Suprapubic skin (tissue), 4 donors: ENCODE data around the gene B4GALT5. TPM values are rescaled to one million over a fixed set of nuclear protein-coding genes. Genes with fewer than 3 reads are reported as not detected.

ENCODE experiments used
- DNase-seq, 2 donors: peaks; one replicate each; pipeline ENCODE4 v3.0.0-alpha.2; 2019; ENCODE audit warnings: low spot score in 2 of 2
- H3K27ac ChIP-seq: fragments of 200-600 bp; sonication (generic); one replicate; pipeline ENCODE4 v1.5.1; 2019
- H3K27me3 ChIP-seq: fragments of 200-600 bp; sonication (generic); one replicate; pipeline ENCODE4 v1.5.1; 2019
- H3K36me3 ChIP-seq: fragments of 200-600 bp; sonication (generic); one replicate; pipeline ENCODE4 v1.5.1; 2019
- H3K4me1 ChIP-seq: fragments of 200-600 bp; sonication (generic); one replicate; pipeline ENCODE4 v1.5.1; 2019
- H3K4me3 ChIP-seq: fragments of 200-600 bp; sonication (generic); one replicate; pipeline ENCODE4 v1.5.1; 2019; ENCODE audit warnings: mild to moderate bottlenecking
- H3K9me3 ChIP-seq: fragments of 200-600 bp; sonication (generic); one replicate; pipeline ENCODE4 v1.5.1; 2019
- CTCF ChIP-seq, 2 donors: fragments of 200-600 bp in 1 of 2; fragments of 450-650 bp in 1 of 2; sonication (generic) in 1 of 2; IDR thresholded peaks; one replicate each; pipeline ENCODE4 v1.5.1; 2016 to 2019; ENCODE audit warnings: antibody characterized with exemption in 2 of 2, mild to moderate bottlenecking in 1 of 2, moderate library complexity in 1 of 2
- EP300 ChIP-seq: sonication (generic); formaldehyde crosslinking; IDR thresholded peaks from one replicate; pipeline ENCODE4 v1.6.1; 2017; ENCODE audit warnings: antibody characterized with exemption
- POLR2A ChIP-seq, 2 donors: fragments of 450-650 bp; IDR thresholded peaks; one replicate each; pipeline ENCODE4 v1.6.1; 2017; ENCODE audit warnings: antibody characterized with exemption in 2 of 2, mild to moderate bottlenecking in 2 of 2, moderate library complexity in 2 of 2
- POLR2AphosphoS5 ChIP-seq, 3 donors: sonication (generic); formaldehyde crosslinking; IDR thresholded peaks; one replicate each; pipeline ENCODE4 v1.6.1; 2017; ENCODE audit warnings: antibody characterized with exemption in 3 of 3
- WGBS: methylation state at CpG from one replicate; pipeline ENCODE4 v1.1.5; 2018; 5-methylcytosine and 5-hydroxymethylcytosine counted together
- total RNA-seq, 4 donors: library from RNA; depleted of rRNA; stranded (reverse); fragments of >200 nt; gene quantifications; one replicate each; pipeline ENCODE4 v1.1.0, GENCODE V29; 2016

The B4GALT5 gene
- total RNA-seq, 4 donors from 2014 or later, result 8.8 to 12.7 (median 10.1) TPM

- peaks cover 12% of the 10 kb centered on the region for H3K4me1 ChIP-seq
- no peak for DNase-seq
- no peaks in the 10 kb centered on the region for H3K9me3 ChIP-seq
- no peak for TF ChIP-seq POLR2A (IDR thresholded peaks at IDR 0.05)
- no peak for TF ChIP-seq CTCF (IDR thresholded peaks at IDR 0.05)
- TF ChIP-seq POLR2AphosphoS5 (IDR thresholded peaks at IDR 0.05), result no peak
- TF ChIP-seq EP300, result no peak
- H3K27ac ChIP-seq, result no peak overlapping the region
- no peaks in the 10 kb centered on the region for H3K36me3 ChIP-seq
- no peak overlapping the region for H3K4me3 ChIP-seq
- WGBS, result 76% methylated on average over 12 of the region's 12 CpGs
- no peaks in the 10 kb centered on the region for H3K27me3 ChIP-seq
Observed at GRCh38 chr20:49668181-49668877, 45.3 kb downstream of the B4GALT5 start.

- no peaks in the 10 kb centered on the region for H3K9me3 ChIP-seq
- DNase-seq, result no peak
- H3K27ac ChIP-seq, result no peak overlapping the region
- WGBS, result 76% methylated on average over 3 of the region's 3 CpGs
- H3K36me3 ChIP-seq, result no peaks in the 10 kb centered on the region
- peaks cover 11% of the 10 kb centered on the region for H3K4me1 ChIP-seq
- H3K27me3 ChIP-seq, result no peaks in the 10 kb centered on the region
- TF ChIP-seq POLR2A (IDR thresholded peaks at IDR 0.05), result no peak
- TF ChIP-seq POLR2AphosphoS5 (IDR thresholded peaks at IDR 0.05), result no peak
- no peak for TF ChIP-seq CTCF (IDR thresholded peaks at IDR 0.05)
- TF ChIP-seq EP300, result no peak
- no peak overlapping the region for H3K4me3 ChIP-seq
Observed at GRCh38 chr20:49666911-49667310, 46.8 kb downstream of the B4GALT5 start.

GRCh38 chr20:49665796-49666195 is 47.9 kb downstream of the B4GALT5 start:
- no peaks in the 10 kb centered on the region for H3K27me3 ChIP-seq
- H3K36me3 ChIP-seq, result no peaks in the 10 kb centered on the region
- no peak for DNase-seq
- WGBS, result 94% methylated on average over 7 of the region's 7 CpGs
- no peaks in the 10 kb centered on the region for H3K9me3 ChIP-seq
- H3K27ac ChIP-seq, result no peak overlapping the region
- H3K4me3 ChIP-seq, result no peak overlapping the region
- peaks cover 8% of the 10 kb centered on the region for H3K4me1 ChIP-seq
- no peak for TF ChIP-seq POLR2AphosphoS5 (IDR thresholded peaks at IDR 0.05)
- no peak for TF ChIP-seq EP300
- no peak for TF ChIP-seq CTCF (IDR thresholded peaks at IDR 0.05)

- TF ChIP-seq POLR2AphosphoS5 (IDR thresholded peaks at IDR 0.05) (no peak), POLR2A (IDR thresholded peaks at IDR 0.05) (no peak), EP300 (no peak), CTCF (IDR thresholded peaks at IDR 0.05) (no peak)
- Histone ChIP-seq H3K4me3 (no peak overlapping the region), H3K36me3 (no peaks in the 10 kb centered on the region), H3K4me1 (peaks cover 8% of the 10 kb centered on the region), H3K27me3 (no peaks in the 10 kb centered on the region), H3K9me3 (no peaks in the 10 kb centered on the region), H3K27ac (no peak overlapping the region)
- WGBS, result 96% methylated on average over 3 of the region's 3 CpGs
- no peak for DNase-seq
Observed at GRCh38 chr20:49664612-49665313, 48.9 kb downstream of the B4GALT5 start.

- TF ChIP-seq POLR2A (IDR thresholded peaks at IDR 0.05) (no peak), EP300 (no peak), CTCF (IDR thresholded peaks at IDR 0.05) (no peak), POLR2AphosphoS5 (IDR thresholded peaks at IDR 0.05) (no peak)
- no peak for DNase-seq
- H3K9me3 ChIP-seq, result no peaks in the 10 kb centered on the region
Observed at GRCh38 chr20:49663112-49663511, 50.6 kb downstream of the B4GALT5 start.

More at GRCh38 chr20:49663112-49663511, 50.6 kb downstream of the B4GALT5 start:
- Histone ChIP-seq H3K4me1 (peaks cover 15% of the 10 kb centered on the region), H3K36me3 (no peaks in the 10 kb centered on the region), H3K27me3 (no peaks in the 10 kb centered on the region), H3K4me3 (no peak overlapping the region), H3K27ac (no peak overlapping the region)
